GM12874 (cell line): ENCODE measurements around the gene CCL19.

ENCODE experiments used
- TF ChIP-seq, protein P1 (sequence below): IDR thresholded peaks from 2 replicates; pipeline ENCODE4 v1.5.1; 2011; ENCODE audit warnings: low read depth, mild to moderate bottlenecking, control low read depth, low read length, moderate library complexity; ENCODE audit not compliant: insufficient read depth

The CCL19 gene

DNA sequence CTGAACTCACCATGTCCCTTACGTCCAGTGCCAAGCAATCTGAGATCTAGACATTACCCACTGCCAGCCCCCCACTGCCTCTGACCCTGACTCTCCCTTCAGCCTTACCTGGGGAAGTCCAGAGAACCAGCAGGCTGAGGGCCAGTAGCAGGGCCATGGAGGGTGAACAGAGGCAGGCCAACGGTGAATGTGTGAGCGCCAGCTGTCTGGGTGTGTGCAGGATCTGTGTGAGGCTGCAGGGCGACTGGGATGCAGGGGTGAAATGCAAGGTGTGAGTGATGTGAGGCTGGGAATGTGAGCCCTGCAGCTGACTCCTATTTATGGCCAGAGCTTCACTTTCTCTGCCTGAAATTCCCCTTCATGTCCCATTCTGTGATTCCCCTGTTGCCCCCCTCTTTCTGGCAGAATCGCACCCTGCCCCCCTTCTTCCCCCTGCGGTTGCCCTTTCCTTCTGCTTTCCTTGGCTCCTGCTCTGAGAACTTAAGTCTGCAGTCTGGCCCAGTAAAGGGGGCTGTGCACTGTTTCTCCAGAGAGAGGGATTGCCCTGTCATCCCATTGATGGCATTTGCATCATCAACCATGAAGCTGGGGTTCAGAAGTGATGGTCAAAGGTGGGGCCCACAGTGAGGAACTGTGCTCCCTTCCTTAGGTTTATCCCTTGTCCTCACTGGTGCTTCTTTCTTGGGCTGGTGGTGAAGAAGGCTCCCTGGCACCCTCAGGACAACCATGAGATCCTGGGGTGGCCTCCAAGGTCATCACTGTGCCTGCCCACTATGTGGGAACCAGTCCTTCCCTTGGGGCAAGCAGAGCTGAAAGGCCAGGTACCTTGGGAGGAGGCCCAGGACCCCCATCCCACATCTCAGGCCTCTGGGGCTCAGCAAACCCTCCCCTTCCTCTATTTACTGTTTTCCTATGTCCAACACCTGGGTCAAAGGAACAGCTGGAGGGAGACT is at the start of gene CCL19:
TSS of gene CCL19 (minus strand) at position 294 of the 953 bp plus-strand sequence. CDS start at position 157, 137 bp downstream.
- TF ChIP-seq, protein P1, sequence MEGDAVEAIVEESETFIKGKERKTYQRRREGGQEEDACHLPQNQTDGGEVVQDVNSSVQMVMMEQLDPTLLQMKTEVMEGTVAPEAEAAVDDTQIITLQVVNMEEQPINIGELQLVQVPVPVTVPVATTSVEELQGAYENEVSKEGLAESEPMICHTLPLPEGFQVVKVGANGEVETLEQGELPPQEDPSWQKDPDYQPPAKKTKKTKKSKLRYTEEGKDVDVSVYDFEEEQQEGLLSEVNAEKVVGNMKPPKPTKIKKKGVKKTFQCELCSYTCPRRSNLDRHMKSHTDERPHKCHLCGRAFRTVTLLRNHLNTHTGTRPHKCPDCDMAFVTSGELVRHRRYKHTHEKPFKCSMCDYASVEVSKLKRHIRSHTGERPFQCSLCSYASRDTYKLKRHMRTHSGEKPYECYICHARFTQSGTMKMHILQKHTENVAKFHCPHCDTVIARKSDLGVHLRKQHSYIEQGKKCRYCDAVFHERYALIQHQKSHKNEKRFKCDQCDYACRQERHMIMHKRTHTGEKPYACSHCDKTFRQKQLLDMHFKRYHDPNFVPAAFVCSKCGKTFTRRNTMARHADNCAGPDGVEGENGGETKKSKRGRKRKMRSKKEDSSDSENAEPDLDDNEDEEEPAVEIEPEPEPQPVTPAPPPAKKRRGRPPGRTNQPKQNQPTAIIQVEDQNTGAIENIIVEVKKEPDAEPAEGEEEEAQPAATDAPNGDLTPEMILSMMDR = no peak

DNA sequence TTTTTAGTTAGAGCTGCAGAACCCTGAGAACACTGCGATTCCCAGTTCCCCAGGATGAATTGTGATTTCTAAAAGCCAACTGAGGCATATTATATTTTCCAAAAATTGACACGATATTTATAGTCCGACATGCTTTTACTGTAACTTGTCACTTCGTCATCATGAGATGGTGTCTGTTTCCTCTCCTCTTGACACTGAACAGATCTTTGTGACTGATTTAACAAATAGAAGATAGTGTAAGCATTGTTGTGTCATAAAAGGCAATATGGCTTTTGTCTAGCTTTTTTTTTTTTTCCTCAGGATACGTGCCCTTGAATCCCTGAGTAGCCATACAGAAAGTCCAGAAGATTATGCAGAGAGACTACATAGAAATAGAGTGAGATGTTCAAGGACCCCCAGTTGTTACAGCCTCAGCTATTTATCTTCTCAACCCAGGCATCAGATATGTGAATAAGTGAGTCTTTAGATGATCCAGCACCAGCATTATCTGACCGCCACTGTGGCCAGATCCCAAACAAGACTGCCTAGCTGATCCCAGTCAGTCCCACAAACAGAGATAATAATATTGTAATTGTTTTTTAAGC is 46.7 kb upstream of the CCL19 start:
- TF ChIP-seq, protein P1 = no peak

DNA sequence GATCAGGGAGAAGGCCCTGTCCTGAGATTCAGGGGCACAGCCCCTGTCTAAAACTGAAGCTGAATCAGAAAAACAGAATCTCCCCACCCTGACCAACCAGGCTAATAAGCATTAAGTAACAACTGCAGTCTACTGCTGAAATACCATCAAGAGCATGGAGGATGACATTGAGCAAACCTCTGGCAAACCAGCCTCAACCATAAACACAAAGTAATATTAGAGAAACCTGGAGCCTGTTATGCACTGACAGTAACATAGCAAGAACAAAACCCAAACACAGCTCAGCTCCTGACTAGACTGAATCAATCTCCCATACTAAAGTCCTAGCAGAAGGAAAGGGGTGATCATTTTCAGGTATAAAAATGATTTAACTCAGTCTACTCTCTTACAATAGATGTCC is 43.6 kb upstream of the CCL19 start:
- TF ChIP-seq, protein P1 = no peak

- TF ChIP-seq, protein P1 = no peak
These were observed 41.8 kb upstream of the CCL19 start for GRCh38 chr9:34732886-34733285.

- TF ChIP-seq, protein P1 = no peak
These were observed 41.4 kb upstream of the CCL19 start for GRCh38 chr9:34732478-34732877.

GRCh38 chr9:34723141-34723540 is 32.1 kb upstream of the CCL19 start:
- TF ChIP-seq, protein P1 = no peak

DNA sequence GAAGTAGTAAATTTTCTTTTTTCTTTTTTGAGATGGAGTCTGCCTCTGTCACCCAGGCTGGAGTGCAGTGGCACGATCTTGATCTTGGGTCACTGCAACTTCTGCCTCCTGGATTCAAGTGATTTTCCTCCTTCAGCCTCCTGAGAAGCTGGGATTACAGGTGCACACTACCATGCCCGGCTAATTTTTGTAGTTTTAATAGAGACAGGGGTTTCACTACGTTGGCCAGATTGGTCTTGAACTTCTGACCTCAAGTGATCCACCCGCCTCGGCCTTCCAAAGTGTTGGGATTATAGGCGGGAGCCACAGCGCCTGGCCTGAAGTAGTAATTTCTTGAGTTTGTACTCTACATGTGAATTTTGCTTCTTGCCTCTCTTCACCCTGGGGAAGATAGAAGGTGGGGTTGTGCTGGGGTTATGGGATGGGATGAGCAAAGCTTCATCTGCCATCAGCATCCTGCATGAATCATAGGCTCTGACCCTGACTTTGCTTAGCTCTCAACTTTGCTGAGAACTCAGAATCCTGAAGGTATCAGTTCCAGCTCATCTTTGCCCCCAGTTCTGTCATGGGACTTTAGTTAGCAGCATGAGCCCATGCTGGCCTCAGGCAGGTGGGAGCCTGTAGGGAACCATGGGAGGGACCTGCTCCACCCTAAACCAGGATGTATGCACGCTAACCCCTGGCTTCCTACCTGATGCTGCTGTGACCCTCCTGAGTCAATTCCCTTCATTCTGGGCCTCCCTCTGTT is 28.1 kb upstream of the CCL19 start:
- TF ChIP-seq, protein P1 = no peak
